ENCODE results near the gene LTBP1.

Gene LTBP1

DNA sequence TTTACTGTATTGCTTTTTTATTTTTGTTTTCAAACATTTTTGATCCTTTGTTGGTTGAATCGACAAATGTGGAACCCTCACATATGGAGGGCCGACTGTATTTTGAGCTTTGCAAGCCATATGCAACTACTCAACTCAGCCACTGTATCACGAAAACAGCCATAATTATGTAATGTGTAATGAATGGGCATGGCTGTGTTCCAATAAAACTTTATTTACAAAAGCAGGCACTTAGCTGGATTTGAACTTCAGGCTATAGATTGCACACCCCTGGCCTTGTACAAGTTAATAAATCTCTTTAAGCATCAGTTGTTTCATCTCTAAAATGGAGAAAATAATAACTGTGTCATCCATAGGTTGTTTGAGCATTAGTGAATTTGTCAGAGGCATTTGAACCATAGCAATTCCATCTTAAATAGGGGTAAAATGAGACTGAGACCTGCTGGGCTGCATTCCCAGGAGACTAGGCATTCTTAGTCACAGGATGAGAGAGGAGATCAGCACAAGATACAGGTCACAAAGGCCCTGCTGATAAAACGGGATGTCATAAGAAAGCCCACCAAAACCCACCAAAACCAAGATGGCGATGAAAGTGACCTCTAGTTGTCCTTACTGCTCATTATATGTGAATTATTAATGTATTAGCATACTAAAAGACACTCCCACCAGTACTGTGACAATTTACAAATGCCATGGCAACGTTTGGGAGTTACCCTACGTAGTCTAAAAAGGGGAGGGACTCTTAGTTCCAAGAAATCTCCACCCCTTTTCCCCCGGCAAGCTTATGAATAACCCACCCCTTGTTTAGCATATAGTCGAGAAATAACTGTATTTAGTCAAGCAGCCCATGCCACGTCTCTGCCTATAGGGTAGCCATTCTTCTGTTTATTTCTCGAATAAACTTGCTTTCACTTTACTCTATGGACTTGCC, 13.7 kb upstream of the LTBP1 start:
- no peak for DNase-seq (ENCODE audit: low spot score)

DNA sequence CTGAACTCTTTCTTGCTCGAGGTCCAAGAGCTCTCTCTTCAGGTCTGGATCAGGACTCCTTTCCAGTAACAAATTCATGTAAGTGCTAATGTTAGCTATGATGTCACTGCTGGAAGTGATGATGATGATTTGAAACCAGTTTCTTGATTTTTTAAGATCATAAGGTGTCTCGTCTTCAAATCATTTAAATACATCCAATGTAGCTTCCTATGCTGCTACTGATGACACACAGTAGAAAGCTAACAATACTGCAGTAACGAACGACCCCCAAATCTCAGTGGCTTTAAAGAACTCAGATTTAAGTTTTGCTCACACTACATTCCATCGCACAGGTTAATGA, 13.0 kb upstream of the LTBP1 start:
- DNase-seq (ENCODE audit: low spot score), result no peak

DNA sequence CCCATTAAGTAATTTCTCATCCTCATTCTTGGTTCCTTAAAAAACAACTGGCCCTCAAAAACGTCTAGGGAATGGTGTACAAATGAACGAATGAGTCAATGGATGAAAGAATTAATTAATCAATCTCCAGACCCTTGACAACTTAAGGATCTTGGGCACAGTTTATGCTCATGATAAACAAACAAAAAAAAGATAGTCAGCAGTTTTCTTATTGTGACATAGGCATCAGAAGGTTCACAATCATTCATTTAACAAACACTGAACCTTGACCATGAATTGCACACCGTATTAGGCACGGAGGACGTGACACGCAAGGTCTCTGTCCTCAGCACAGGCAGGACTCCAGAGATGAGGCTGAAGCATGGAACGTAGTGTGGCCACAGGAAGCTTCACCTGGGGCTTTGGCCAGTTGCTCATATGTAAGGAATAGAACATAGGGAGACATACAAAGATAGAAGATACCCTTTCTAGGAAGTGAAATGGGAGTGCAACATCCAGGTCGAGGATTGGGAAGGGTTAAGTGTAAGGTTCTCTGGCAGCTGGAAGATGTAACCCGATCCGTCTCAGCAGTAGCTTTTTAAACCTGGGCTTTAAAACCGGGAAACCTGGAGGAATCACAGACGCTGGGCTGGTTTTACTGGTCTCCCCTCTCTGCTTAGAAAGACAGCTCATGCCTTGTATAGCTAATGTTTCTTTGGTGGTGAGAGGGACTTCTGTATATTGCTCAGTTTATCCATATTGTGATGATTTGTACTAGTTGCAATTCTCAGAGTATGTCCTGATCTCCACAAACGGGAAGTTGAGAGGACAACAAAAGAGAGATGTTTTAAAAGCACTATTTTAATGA, 8.9 kb upstream of the LTBP1 start:
- no peak for DNase-seq (ENCODE audit: low spot score)

DNA sequence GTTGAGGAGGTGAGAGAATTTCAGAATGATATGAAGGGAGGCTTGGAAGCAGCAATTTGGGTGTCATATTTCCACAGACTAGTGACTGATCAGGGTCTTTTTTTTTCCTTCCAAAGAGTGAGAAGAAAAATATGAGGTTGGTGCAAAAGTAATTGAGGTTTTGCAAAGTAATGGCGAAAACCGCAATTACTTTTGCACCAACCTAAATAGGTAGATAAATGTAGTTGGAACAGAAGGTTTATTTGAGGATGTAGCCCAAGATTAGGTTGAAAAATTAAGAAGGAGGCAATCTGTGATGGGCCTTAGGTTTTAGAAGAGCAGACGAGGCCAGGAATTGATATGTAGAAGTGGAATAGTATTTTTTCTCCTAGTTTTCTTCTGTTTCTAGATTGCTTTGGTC, 7.8 kb upstream of the LTBP1 start:
- DNase-seq (ENCODE audit: low spot score), result no peak

DNA sequence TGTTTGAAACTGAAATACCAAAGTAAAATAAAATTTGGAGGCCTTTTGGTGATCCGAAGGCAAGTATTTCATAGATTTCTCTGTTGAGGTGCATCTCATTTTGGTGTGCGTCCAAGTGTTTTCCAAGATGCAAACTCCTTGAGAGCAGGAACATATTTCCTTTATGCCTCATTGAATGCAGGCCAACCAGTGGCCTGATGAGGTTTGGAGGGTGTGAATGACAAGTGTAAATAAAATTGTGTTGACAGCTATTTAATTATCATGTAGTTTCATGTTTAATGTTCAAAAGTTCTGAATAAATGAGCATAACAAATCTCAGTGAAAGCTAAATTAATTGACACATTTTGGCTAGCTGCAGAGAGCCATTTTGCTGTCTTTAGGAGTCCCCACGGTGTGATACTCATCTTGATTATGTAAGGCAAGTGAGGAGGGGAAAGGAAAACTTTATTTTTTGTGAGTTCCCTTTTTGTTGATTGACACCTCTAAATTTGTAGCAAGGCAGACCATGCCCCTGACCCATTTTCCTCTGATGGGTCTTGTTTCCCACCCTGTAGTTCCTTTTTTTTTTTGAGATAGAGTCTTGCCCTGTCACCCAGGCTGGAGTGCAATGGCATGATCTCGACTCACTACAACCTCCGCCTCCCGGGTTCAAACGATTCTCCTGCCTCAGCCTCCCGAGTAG, 6.3 kb upstream of the LTBP1 start:
- no peak for DNase-seq (ENCODE audit: low spot score)

DNA sequence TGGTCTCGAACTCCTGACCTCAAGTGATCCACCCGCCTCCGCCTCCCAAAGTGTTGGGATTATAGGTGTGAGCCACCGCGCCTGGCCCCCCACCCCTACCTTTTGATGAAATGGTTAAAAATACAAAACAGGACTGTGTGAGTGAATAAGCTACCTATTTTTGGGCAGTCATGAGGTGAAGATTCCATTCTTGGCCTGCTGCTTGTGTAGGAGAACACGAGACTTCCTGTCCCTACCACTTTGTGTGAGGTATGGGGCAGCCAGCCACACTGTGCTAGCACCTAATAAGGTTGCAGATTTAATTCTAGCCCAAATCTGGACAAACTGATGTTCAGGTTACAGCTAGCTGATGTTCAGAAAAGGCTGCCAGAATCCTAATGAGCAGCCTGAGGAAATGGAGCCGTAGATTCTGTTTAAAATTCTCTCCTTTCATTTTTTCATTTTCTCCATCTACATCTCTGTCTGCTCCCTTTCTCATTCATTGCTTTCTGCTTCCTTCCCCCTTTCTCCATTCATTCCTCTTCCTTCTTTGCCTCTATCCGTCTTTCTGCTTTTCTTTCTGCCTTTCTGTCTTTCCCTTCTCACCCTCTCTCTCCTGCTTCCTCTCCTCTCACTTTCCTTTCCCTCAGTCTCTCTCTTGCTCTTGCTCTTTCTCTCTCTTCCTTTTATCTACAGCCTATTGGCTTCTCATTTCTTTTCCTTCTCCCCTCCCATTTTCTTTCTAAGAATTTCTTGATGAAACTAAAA, 4.6 kb upstream of the LTBP1 start:
- DNase-seq (ENCODE audit: low spot score), result no peak

DNA sequence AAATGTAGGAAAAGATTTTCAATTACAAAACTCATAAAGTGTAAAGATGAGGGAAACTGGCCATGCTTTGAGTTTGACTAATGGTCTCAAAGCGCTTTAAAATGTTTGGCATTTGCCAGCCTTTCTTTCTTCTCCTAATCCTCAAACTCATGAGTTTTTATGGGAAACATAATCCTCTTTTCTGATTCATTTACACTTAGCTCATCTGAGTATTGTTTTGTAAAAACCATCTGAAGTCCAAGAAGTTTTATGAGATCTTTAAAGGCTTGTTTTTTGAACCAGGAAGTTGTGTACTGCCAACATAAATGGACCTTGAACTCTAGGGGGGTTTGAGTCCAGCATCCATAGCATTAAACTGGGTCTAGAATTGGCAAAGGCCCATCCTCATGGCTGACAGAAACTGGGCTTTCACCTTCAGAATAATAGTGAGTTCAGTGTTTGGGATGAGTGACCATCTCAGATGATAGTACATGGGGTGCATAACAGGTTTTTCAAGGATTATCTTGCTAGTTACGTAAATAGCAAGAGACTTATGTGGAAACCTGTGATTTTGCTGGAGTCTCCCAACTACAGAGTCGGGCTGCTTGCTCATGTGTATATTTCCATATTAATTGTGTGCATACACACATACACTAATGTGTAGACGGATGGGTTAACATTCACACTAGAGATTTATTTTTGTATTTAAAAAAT, 3.8 kb upstream of the LTBP1 start:
- DNase-seq (ENCODE audit: low spot score), result no peak

DNA sequence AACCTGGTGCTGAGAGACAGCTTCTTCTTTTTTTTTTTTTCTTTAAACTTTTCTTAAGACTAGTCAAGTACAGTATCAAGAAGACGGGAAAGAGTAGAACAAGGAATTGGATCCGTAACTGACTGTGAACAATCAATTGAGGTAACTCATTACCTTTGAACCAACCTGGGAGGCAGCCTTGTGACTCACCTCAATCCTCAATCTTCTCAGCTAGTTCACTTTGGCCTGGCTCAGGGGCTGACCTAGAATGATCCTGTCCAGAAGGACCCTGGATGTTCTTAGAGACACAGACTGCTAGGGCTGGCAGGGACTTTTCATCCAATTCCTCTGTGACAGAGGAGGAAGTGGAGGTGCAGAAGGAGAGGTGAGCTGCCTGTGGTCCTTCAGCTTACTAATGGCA, 1.5 kb upstream of the LTBP1 start:
- DNase-seq (ENCODE audit: low spot score), result no peak

DNA sequence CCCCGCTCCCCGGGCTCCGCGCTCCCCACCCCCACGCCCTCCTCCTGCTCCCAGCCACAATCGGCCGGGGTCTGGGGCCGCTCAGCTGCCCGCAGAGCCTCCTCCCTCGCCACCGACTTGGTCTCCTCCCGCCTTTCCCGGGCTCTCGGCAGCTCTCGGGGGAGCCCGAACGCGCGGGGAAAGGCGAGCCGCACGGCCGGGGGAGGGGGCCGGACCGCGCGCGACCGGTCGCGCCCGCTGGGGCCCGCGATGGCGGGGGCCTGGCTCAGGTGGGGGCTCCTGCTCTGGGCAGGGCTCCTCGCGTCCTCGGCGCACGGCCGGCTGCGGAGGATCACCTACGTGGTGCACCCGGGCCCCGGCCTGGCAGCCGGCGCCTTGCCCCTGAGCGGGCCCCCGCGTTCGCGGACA, 327 bp downstream of the LTBP1 start:
- no peak for DNase-seq (ENCODE audit: low spot score)

DNA sequence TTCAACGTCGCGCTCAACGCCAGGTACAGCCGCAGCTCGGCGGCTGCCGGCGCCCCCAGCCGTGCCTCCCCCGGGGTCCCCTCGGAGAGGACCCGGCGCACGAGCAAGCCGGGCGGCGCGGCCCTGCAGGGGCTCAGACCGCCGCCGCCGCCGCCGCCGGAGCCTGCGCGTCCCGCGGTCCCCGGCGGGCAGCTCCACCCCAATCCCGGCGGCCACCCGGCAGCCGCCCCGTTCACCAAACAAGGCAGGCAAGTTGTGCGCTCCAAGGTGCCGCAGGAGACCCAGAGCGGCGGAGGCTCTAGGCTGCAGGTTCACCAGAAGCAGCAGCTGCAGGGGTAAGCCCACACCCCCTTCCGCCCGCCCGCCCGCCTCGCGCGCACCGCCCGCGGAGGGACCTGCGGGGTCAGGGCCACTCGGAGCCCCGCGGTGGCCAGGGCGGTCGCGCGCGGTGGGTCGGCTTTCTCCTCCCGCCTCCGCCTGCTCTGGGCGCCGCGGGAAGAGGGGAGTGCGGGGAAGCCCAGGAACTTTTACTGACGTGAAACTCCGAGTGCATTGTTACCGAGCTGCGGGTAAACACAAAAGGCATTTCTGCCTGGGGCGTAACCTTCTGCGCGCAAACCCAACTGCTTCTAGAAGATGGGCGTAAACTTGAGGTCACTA, 861 bp downstream of the LTBP1 start:
- DNase-seq (ENCODE audit: low spot score), result no peak

DNA sequence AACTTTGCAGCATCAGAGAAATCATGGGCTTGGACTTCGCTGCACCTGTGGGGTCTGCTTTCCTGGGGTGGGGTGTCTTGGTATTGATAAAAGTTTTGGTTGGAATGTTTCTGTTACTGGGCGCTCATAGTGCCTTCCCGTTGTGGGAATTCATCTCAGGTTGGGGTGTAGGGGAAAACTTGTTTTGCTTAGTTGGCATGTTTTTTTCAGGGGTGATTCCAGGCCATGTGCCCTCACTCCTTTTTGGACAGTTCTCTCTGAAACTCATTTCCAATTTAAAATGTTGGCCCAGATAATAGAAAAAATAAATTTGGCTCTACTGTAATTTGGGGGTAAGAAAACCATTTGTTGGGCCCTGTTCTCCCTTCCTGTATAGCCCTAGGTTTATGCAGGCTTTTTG, 1.5 kb downstream of the LTBP1 start:
- no peak for DNase-seq (ENCODE audit: low spot score)

DNA sequence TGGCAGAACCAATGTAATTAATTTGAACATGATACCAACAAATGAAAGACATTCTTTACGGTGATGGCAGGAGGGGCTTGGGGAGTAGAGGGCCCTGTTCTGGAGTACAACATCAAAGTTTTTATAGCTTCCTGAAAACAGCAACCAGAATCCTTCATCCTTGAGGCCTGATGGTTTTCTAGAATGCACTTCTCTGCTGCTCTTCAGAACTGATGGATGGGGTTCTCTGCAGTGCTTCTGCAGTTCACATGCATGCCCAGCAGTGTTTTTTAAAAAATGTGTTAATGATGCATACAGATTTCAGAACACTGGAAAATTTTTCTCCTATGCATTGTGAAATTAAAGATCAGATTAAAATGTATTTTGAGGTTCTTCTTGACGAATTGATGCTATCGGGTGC, 2.5 kb downstream of the LTBP1 start:
- DNase-seq (ENCODE audit: low spot score), result no peak

DNA sequence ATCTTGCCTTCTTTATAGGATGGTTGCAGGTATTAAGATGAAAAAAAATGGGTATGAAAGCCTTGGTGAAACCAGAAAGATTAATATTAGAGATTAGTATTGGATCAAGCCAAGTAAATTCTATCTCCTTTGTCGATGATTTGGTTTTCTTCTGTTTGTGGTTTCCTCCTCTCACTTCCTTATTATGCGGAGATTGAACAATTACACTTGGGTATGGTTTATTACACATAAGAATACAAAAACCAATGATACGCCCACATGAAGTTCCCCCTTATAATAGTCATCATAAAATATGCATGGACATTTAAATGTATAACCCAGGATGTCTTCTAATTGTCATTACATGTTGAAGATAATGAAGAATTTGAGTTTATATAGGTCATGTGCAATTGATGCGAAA, 4.9 kb downstream of the LTBP1 start:
- DNase-seq (ENCODE audit: low spot score), result no peak

DNA sequence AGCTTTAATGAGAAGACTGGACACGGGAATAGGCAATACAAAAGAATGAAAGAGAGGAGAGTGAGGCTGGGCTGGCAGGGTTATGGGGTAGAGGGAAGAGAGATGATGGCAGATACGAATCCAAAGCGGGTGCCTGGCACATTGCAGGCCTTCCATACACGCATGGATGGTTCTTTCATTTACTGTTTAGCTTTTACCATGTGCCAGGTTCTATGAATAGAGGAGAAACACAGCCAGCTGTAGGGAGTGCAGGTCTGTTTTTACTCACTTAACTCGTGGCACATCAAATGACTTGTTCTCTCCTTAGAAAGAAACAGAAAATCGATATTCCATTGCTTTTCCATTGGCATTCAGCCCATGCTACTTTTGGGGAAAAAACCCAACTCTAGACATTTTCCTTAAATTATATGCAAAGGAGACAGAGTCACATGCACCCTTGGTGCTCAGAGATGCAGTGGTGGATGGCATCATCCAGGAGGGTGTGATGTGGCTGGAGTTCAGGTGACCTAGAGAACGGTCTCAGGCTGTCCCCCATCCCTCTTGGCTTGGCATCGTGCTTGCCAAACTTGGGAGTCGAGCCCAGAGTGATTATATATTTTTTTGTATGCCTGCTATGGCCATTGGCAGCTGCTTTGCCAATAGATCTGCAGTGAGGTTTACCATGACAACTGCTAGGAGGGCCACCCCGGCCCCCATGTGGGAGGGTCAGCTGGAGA, 6.2 kb downstream of the LTBP1 start:
- DNase-seq (ENCODE audit: low spot score), result no peak

DNA sequence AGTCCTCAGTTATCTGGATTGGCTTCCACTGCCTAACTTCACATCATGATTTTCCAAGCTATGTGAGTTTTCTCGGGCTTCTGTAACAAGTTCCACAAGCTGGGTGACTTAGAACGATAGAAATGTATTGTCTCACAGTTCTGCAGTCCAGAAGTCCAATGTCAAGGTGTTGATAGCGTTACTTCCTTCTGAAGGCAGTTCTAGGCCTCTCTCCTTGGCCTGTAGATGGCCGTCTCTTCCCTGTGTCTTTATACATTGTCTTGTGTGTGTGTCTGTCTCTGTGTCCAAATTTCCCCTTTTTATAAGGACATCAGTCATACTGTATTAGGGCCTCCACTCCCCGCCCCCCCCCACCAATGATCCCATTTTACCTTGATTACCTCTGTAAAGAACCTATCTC, 7.5 kb downstream of the LTBP1 start:
- no peak for DNase-seq (ENCODE audit: low spot score)

DNA sequence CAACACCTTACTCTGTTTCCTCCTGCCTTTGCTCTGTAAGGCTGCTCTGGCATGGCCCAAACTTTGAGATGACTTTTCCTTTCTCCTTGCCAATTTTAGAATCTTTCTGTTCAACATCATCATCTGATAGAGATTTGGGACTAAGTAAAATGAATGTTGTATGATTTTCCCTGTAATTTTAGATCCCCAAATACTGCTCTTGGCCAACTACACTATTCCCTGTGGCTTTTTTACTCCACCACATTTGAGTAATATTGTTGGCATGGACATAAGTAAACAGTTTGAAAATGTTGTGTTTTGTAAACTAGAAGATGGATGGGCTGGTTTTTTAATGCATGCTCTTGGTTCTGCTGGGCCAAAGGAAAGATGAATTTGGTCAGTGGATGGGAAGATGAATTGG, 12.1 kb downstream of the LTBP1 start:
- DNase-seq (ENCODE audit: low spot score), result no peak

DNA sequence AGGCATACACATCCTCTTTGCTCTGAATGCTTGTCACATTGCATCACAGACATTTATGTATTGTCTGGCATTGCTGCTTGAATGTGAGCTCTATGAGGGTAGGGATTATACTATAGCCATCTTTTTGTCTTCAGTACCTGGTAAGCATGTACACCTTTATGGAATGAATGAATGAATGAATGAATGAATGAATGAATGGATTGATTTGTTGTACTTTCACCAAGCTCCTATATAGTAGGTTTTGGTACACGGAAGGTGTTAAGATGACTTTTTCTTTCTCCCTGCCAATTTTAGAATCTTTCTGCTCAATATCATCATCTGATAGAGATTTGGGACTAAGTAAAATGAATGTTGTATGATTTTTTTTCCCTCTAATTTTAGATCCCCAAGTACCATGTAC, 13.5 kb downstream of the LTBP1 start:
- no peak for DNase-seq (ENCODE audit: low spot score)

DNA sequence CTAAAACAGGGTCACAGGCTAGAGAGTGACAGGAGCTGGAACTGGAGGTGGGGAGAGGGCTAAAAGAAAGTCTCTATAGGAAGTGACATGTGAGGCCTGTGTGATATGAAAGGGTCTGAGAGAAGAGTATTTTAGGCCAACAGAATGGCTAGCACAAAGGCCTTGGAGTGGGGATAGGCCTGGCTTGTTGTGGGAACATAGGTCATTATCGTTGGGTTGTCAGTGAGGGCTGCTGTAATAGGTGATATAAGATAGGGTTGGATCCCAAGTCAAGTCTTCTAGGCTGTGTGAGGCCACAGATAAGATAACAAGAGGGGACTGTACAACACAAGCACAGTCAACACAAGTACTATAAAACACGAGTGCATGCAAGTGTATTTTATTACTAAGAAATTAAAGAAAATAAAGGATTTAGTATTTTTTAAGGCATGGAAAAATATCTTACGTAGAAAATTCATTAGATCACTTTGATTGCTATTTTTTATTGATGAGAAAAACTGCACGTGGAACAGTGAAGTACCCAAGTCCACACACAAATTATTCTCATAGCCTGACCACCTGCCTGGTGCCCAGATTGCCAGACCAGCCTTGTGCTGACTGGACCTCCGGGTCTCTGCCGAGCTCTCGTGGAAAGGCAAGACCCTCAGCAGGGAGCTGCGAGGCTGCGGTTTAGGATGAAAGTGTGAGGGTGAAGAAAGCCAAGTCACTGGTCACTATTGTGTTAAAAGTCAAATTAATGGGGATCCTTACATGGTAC, 14.1 kb downstream of the LTBP1 start:
- no peak for DNase-seq (ENCODE audit: low spot score)

DNA sequence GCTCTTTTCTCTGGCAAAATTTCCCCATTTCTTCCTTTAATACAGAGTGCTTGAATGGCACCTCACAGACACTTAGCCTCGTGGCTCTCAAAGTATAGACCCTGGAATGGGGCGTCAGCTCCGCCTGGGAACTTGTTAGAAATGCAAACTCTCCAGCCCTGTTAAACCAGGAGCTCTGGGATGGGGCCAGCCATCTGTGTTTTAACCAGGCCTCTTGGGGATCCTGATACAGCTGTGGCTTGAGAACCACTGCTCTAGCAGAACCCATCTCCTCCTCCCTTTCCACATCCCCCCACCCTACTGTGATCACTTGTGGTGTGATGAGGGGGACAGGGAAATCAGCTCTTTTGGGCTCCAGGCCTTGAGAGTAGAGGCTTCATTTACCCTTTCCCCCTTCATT, 15.9 kb downstream of the LTBP1 start:
- no peak for DNase-seq (ENCODE audit: low spot score)

DNA sequence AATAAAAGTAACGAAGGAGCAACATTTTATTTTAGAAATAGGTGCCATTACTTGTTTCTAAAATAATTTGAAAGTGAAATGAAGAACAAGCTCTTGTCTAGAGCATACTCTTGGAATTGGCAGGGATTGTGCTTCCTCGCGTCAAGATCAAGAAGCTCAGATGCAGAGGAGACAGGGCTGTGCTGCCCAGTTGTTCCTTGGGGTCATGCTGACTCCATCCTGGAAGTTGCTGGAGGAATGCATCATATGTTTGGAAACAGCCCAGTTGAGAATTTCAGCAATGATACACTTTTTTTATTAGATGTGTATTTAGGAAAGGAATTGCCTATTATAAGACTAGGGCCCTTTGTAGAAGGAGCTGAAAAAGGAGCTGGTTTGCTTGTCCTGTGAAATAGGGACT, 17.2 kb downstream of the LTBP1 start:
- DNase-seq (ENCODE audit: low spot score), result no peak
